ENCODE results near the gene CTSD. TPM values are rescaled to one million over a fixed set of nuclear protein-coding genes. Genes with fewer than 3 reads are reported as not detected.
"Not testable (repeated sequence)": the region's sequence is repeated elsewhere in the genome, so short reads cannot be mapped to it uniquely, and the experiment has no call there.

CTSD gene
- total and polyA plus RNA-seq, 2 of the 8 experiments (the other 6 are each of a cell fraction or from before 2014, with no cell fraction given) = 169 to 173 TPM

DNA sequence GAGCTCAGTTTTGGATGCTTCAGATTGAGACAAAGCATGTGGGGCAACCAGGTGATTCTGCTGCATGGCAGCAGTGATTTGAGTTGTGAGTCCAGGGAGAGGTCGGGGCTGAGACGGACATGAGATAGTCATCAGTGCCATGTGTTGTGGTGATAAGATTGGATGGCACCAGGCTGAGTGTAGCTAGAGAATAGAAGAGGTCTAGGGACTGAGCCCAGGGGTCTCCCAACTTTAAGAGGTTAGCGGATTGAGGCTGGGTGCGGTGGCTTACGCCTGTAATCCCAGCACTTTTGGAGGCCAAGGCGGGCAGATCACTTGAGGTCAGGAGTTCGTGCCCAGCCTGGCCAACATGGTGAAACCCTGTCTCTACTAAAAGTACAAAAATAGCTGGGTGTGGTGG lies 6.3 kb upstream of the CTSD start (continued):
- TF ChIP-seq TCF12 (IDR thresholded peaks at IDR 0.05; ENCODE audit: low read depth, low read length) (no peak), YY1 (IDR thresholded peaks at IDR 0.05; ENCODE audit: low read depth, low read length) (no peak), TBP (IDR thresholded peaks at IDR 0.05; ENCODE audit: low read depth, low read length) (no peak), EZH2 (IDR thresholded peaks at IDR 0.05; ENCODE audit: low read depth, low read length, severe bottlenecking) (no peak)

DNA sequence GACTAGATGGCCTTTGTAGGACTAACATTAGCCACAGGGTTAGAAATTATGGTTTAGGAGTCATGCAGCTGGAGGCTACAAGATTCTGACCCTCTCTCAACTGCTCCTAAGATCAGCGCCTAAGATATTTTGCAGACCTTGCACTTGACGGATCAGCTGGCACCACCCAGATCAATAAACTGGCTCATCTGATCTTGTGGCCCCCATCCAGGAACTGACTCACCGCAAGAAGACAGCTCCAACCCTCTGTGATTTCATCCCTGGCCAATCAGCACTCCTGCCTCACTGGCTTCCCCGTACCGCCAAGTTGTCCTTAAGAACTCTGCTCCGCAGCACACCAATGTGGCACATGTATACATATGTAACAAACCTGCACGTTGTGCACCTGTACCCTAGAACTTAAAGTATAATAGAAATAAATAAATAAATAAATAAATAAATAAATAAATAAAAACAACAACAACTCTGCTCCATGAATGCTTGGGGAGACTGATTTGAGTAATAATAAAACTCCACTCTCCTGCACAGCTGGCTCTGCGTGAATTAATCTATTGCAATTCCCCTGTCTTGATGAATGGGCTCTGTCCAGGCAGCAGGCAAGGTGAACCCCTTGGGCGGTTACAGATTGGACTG lies 5.7 kb upstream of the CTSD start:
- H2BK15ac ChIP-seq (ENCODE audit: low read length); H3K9ac ChIP-seq (replicated peaks in 1 of 4; ENCODE audit: extremely low read depth in 1 of 4, low read depth in 3 of 4, low read length in 3 of 4); H3K56ac ChIP-seq (replicated peaks; ENCODE audit: insufficient read length, low read depth, low read length); H3K4ac ChIP-seq (replicated peaks; ENCODE audit: insufficient read length, low read depth, low read length); H3K18ac ChIP-seq (ENCODE audit: extremely low read depth, low read length); H3K79me2 ChIP-seq (ENCODE audit: control insufficient read depth in 1 of 2, insufficient read depth in 2 of 2, low read length in 2 of 2); POLR2A ChIA-PET (ENCODE audit: partially characterized antibody); H3K79me1 ChIP-seq (ENCODE audit: low read depth, low read length); H2BK20ac ChIP-seq (ENCODE audit: low read length); H3K4me3 ChIP-seq (ENCODE audit: extremely low read depth in 1 of 4, insufficient read depth in 2 of 4, low read depth in 3 of 4, low read length in 4 of 4); H3K36me3 ChIP-seq (ENCODE audit: control insufficient read depth in 2 of 4, insufficient read depth in 4 of 4, low read length in 3 of 4); H3K14ac ChIP-seq (ENCODE audit: insufficient read length); H2BK12ac ChIP-seq (ENCODE audit: low read depth, low read length); H4K20me1 ChIP-seq (replicated peaks in 1 of 2; ENCODE audit: control insufficient read depth in 1 of 2, insufficient read depth in 2 of 2, low read length in 2 of 2); H4K91ac ChIP-seq (replicated peaks; ENCODE audit: insufficient read length, low read length); H2AFZ ChIP-seq (ENCODE audit: low read length); H3K23ac ChIP-seq (ENCODE audit: insufficient read length); H2AK5ac ChIP-seq (ENCODE audit: low read depth, low read length); H4K5ac ChIP-seq (ENCODE audit: insufficient read length, low read depth, low read length); H3K23me2 ChIP-seq (ENCODE audit: low read depth, low read length); FAIRE-seq; H3K4me2 ChIP-seq (ENCODE audit: insufficient read depth in 1 of 2, low read depth in 2 of 2, low read length in 2 of 2); H3K9me3 ChIP-seq (ENCODE audit: insufficient read depth in 2 of 2, low read depth in 1 of 2, low read length in 1 of 2); H3K27me3 ChIP-seq (replicated peaks in 1 of 4; ENCODE audit: control insufficient read depth in 3 of 4, extremely low read depth in 1 of 4, insufficient read depth in 3 of 4, low read length in 3 of 4); H3K27ac ChIP-seq (ENCODE audit: low read depth, low read length); DNase-seq (ENCODE audit: low read depth in 1 of 2, low spot score in 2 of 2); H4K8ac ChIP-seq (ENCODE audit: extremely low read depth, insufficient read depth, low read length); H2BK120ac ChIP-seq (replicated peaks; ENCODE audit: low read depth, low read length); H2BK5ac ChIP-seq (ENCODE audit: low read depth, low read length): not testable (repeated sequence)
- WGBS, 2 experiments (ENCODE audit: extremely low coverage in 1 of 2, insufficient coverage in 1 of 2, insufficient read length in 1 of 2, insufficient replicate concordance in 2 of 2, low coverage in 1 of 2, low lambda C conversion rate in 2 of 2, missing lambda C conversion rate in 1 of 2) = 87% methylated on average over 9 of the region's 9 CpGs; no CpG with 5 or more reads in 1 of the 2 experiments
- CTCF ChIA-PET (ENCODE audit: partially characterized antibody) = interaction anchor here (0.7 to 1.4 kb wide), 2 partner anchors 17 to 63 kb away, joined by 3 to 4 read pairs; no protein-coding TSS in a partner anchor
- H3K4me1 ChIP-seq (replicated peaks in 1 of 4; ENCODE audit: control insufficient read depth in 3 of 4, insufficient read depth in 4 of 4, low read length in 3 of 4) = peaks cover 5 to 16% (median 11%) of the 10 kb centered on the region in 4 experiments
